ENCODE data around the gene ASL. TPM values are rescaled to one million over a fixed set of nuclear protein-coding genes. Genes with fewer than 3 reads are reported as not detected.

ASL gene
- total and polyA plus RNA-seq, 10 of the 15 experiments (the other 5 are each of a cell fraction or from before 2014, with no cell fraction given): 0.66 to 36.7 (median 28.8) TPM

- TF ChIP-seq E4F1 (IDR thresholded peaks at IDR 0.05; ENCODE audit: borderline replicate concordance, partially characterized antibody) (peak; percentile 23), BCLAF1 (IDR thresholded peaks at IDR 0.05) (no peak), IKZF1 (conservative IDR thresholded peaks at IDR 0.05) (peak; percentile 75), E2F8 (IDR thresholded peaks at IDR 0.05; ENCODE audit: low read depth, partially characterized antibody) (no peak), ZNF274 (IDR thresholded peaks at IDR 0.05; ENCODE audit: insufficient read depth, insufficient read length) (no peak), CHD4 (IDR thresholded peaks at IDR 0.05) (no peak), JUND (IDR thresholded peaks at IDR 0.05; ENCODE audit: low read depth, low read length) (no peak), SMAD5 (IDR thresholded peaks at IDR 0.05; ENCODE audit: low read depth) (peak; percentile 82; the same call in 1 of the 2 replicates), FOXK2 (IDR thresholded peaks at IDR 0.05) (no peak), IRF5 (IDR thresholded peaks at IDR 0.05; ENCODE audit: borderline replicate concordance) (no peak), CHD1 (IDR thresholded peaks at IDR 0.05; ENCODE audit: low read depth, low read length) (peak; percentile 87; the same call in 1 of the 2 replicates), TARDBP (IDR thresholded peaks at IDR 0.05; ENCODE audit: borderline replicate concordance) (no peak), CREB1 (IDR thresholded peaks at IDR 0.05; ENCODE audit: low read depth) (peak; percentile 39; the same call in 1 of the 2 replicates), ZBTB33 (IDR thresholded peaks at IDR 0.05) (no peak), RB1 (IDR thresholded peaks at IDR 0.05; ENCODE audit: borderline replicate concordance) (peak; percentile 78; the same call in 1 of the 2 replicates), NR2C1 (IDR thresholded peaks at IDR 0.05) (peak; percentile 53), PML (IDR thresholded peaks at IDR 0.05; ENCODE audit: low read length) (peak; percentile 94), POU2F2 (IDR thresholded peaks at IDR 0.05; ENCODE audit: borderline replicate concordance, low read depth, low read length) (peak; percentile 66; the same call in 2 of the 3 replicates)
Measured at GRCh38 chr7:66114743-66115649, 39.4 kb downstream of the ASL start, which contains the start of gene CRCP (continued).

Measured in GM12878 (cell line).